SK-N-MC (cell line): ENCODE results near the gene GABPA.
"Not testable (repeated sequence)": the region's sequence is repeated elsewhere in the genome, so short reads cannot be mapped to it uniquely, and the experiment has no call there.

Experiments used
- DNase-seq: peaks from one replicate; pipeline ENCODE4 v3.0.0-alpha.2; 2011; ENCODE audit warnings: low read depth, low spot score
- H3K27ac ChIP-seq: fragments of 200-600 bp; sonication (generic); 2 replicates; pipeline ENCODE4 v1.5.1; 2016; ENCODE audit warnings: mixed run types
- H3K36me3 ChIP-seq: fragments of 200-600 bp; sonication (generic); 2 replicates; pipeline ENCODE4 v1.6.1; 2017; ENCODE audit warnings: antibody characterized with exemption, low read length, mixed read lengths; ENCODE audit not compliant: insufficient read depth
- H3K4me3 ChIP-seq: fragments of 200-600 bp; sonication (generic); 2 replicates; pipeline ENCODE4 v1.5.1; 2016
- H3K9ac ChIP-seq: fragments of 200-600 bp; sonication (generic); 2 replicates; pipeline ENCODE4 v1.8.0; 2017; ENCODE audit warnings: mixed run types, mixed read lengths; ENCODE audit not compliant: insufficient read length
- H3K9me3 ChIP-seq: fragments of 200-600 bp; sonication (generic); 2 replicates; pipeline ENCODE4 v1.6.1; 2017; ENCODE audit warnings: low read depth, mild to moderate bottlenecking, antibody characterized with exemption, low read length, moderate library complexity, mixed read lengths
- EZH2 ChIP-seq: fragments of 200-600 bp; sonication (generic); IDR thresholded peaks from one replicate; pipeline ENCODE4 v1.6.1; 2017; ENCODE audit warnings: antibody characterized with exemption
- FOXP2 ChIP-seq: optimal IDR thresholded peaks from 2 replicates; pipeline ENCODE3; 2011; ENCODE audit warnings: mild to moderate bottlenecking, moderate library complexity; ENCODE audit not compliant: insufficient read depth; ENCODE audit errors: extremely low read length, control extremely low read depth
- POLR2AphosphoS5 ChIP-seq: IDR thresholded peaks from 2 replicates; pipeline ENCODE4 v1.6.1; 2012; ENCODE audit warnings: mild to moderate bottlenecking, low read depth, low read length, borderline replicate concordance

GABPA gene

DNA sequence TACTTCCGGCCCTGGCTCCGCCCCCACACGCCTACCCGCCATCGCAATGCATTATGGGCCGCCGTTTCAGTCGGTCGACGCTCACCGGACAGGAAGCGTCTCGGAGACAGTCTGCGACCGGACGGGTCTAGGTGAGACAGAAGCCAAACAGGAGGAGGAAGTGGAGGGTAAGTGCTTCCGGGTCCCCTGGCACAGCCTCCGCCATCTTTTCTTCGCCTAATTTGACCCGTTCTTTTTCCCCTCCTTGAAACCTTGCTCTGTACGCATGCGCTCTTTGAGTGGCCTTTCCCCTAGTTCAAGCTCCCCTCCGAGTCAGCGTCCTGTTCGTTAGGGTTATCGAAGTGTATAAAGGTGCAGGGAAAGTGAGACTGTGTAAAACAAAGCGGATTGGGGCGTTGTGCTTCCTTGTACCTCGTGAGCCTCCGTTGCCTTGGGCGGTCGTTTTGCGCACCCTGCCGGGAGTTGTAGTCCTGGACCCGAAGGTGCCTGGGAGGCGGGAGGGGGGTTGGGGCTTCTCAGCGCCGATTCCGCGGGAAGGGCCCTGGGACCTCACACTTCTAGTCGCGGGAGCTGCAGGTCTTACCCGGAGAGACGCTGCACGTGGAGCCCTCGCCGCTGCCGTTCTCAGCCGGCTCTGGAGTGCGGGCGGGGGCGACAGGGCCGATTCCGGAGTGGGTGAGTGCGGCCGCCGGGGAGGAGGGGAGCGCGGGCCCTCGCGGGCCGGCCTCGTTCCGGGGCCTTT, at the start of gene GABPA, which contains the start of gene ATP5PF:
GABPA (plus strand) TSS at position 69 of the 742 bp plus-strand sequence. CDS start 6,627 bp downstream, outside the sequence.
ATP5PF (minus strand) TSS at position 1 of the 742 bp plus-strand sequence. CDS start 5,110 bp downstream, outside the sequence.
- Histone ChIP-seq H3K36me3 (peaks cover 2% of the 10 kb centered on the region), H3K9me3 (no peaks in the 10 kb centered on the region), H3K27ac (peak within 1 kb of the TSS; percentile 99), H3K9ac (peak within 1 kb of the TSS; percentile 100), H3K4me3 (peak within 1 kb of the TSS; percentile 89)
- peak; percentile 93 for DNase-seq
- TF ChIP-seq EZH2 = no peak
- no peak for TF ChIP-seq FOXP2
- TF ChIP-seq POLR2AphosphoS5 = peak; percentile 98

GRCh38 chr21:25687787-25688186, 47.0 kb upstream of the GABPA start:
- no peak overlapping the region for H3K4me3 ChIP-seq
- H3K27ac ChIP-seq = no peak overlapping the region
- no peak for DNase-seq
- TF ChIP-seq FOXP2 (no peak), EZH2 (no peak), POLR2AphosphoS5 (no peak)
- no peak overlapping the region for H3K9ac ChIP-seq
- H3K36me3 ChIP-seq = no peaks in the 10 kb centered on the region
- H3K9me3 ChIP-seq = no peaks in the 10 kb centered on the region

DNA sequence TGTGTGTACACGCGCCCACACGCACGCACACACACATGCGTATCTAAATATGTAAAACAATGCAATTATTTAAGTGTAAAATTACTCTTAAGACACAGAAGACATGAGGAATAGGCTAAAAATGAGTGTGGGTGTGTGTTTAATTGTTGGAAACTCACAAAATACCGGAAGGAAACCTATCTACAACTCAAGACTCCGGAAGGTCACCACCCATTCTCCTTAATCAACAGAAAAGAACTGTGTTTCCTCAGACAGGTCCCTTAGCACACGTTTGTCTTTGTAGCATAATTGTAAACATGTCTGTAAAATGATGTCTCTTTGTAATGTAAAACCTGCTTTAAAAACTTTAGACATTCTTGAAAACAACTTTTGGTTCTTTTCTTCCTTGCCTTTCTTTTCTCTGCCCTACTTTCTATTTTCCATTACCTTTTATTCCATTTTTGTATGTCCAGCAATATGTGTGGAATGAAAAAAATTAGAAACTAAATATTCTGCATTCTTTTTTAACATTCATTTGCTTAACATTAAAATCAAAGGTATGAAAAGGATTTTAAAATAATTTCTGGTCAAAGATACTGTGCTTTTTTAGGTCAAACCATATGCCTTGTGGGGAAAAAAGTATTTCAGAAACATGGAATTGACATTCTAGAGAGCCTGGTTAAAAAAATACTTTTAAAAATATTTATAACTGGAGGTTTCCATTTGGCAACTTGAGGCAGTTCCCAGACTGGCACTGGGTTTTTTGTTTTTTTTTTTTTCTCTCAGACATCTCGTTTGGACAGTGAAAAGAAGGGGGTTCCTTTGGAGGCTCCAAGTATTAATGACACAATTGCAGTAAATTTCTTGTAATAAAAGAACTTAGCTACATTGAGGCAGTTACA, 46.3 kb upstream of the GABPA start:
- DNase-seq = no peak
- Histone ChIP-seq H3K4me3 (no peak overlapping the region), H3K9ac (no peak overlapping the region), H3K36me3 (no peaks in the 10 kb centered on the region), H3K27ac (no peak overlapping the region), H3K9me3 (no peaks in the 10 kb centered on the region)
- TF ChIP-seq EZH2 = no peak

GRCh38 chr21:25689226-25689625, 45.5 kb upstream of the GABPA start:
- TF ChIP-seq POLR2AphosphoS5 (no peak), EZH2 (no peak), FOXP2 (no peak)
- Histone ChIP-seq H3K9ac (no peak overlapping the region), H3K36me3 (no peaks in the 10 kb centered on the region), H3K9me3 (no peaks in the 10 kb centered on the region), H3K4me3 (no peak overlapping the region), H3K27ac (no peak overlapping the region)
- DNase-seq = no peak

GRCh38 chr21:25691976-25692375, 42.8 kb upstream of the GABPA start:
- H3K4me3 ChIP-seq = no peak overlapping the region
- H3K36me3 ChIP-seq = no peaks in the 10 kb centered on the region
- H3K9me3 ChIP-seq = no peaks in the 10 kb centered on the region
- no peak for DNase-seq
- TF ChIP-seq POLR2AphosphoS5 = no peak
- TF ChIP-seq FOXP2 = no peak
- TF ChIP-seq EZH2 = no peak
- H3K27ac ChIP-seq = no peak overlapping the region
- no peak overlapping the region for H3K9ac ChIP-seq

- not testable (repeated sequence) for H3K9me3 ChIP-seq
These were observed 39.3 kb upstream of the GABPA start for GRCh38 chr21:25695461-25695860.

GRCh38 chr21:25700741-25701140, 34.0 kb upstream of the GABPA start:
- TF ChIP-seq FOXP2 (no peak), POLR2AphosphoS5 (no peak), EZH2 (no peak)
- no peak overlapping the region for H3K4me3 ChIP-seq
- no peak overlapping the region for H3K27ac ChIP-seq
- H3K36me3 ChIP-seq = no peaks in the 10 kb centered on the region
- no peak for DNase-seq
- H3K9ac ChIP-seq = no peak overlapping the region
- no peaks in the 10 kb centered on the region for H3K9me3 ChIP-seq

More at GRCh38 chr21:25695461-25695860, 39.3 kb upstream of the GABPA start:
- not testable (repeated sequence) for H3K27ac ChIP-seq, H3K4me3 ChIP-seq, DNase-seq, H3K9ac ChIP-seq, H3K36me3 ChIP-seq

DNA sequence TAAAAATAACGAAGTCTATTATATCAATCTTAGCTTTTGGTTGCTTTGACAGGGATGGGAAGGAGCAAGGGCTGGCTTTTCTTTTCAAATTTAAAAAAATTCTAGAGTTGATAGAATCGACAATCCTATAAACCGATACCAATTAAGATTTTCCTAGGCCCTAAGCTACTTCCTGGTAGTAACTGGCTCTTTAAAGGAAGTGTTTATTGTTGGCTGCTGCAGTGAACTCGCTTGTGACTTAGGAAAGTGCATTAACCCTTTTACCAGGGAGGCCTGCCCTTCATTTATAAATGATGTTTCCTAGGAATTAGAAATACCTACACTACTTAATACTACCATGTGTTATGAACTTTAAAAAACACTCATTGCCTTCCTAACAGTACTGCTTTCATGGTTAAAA, 33.2 kb upstream of the GABPA start:
- H3K27ac ChIP-seq = no peak overlapping the region
- H3K4me3 ChIP-seq = no peak overlapping the region
- TF ChIP-seq POLR2AphosphoS5 (no peak), FOXP2 (no peak), EZH2 (no peak)
- no peak overlapping the region for H3K9ac ChIP-seq
- H3K9me3 ChIP-seq = no peaks in the 10 kb centered on the region
- no peaks in the 10 kb centered on the region for H3K36me3 ChIP-seq
- DNase-seq = no peak
